Activated T-helper 1 cell treated with anti-CD3 and anti-CD28 coated beads, Interleukin-12 subunit alpha, Interleukin-12 subunit beta, Interleukin-2, Interleukin-4 antibody, amounts not matched to agents 30 ng/mL and 10 ng/mL and 1 ng/mL, durations not matched to agents 14 hours and 24 hours and 36 hours (primary cell): ENCODE results near the gene PDE2A. TPM values are rescaled to one million over a fixed set of nuclear protein-coding genes. Genes with fewer than 3 reads are reported as not detected.

Experiments
- DNase-seq: peaks from one replicate; pipeline ENCODE4 v3.0.0; 2021; ENCODE audit warnings: low spot score
- H3K27ac Mint-ChIP-seq: one replicate; pipeline ENCODE4 v1.8.0; 2021; ENCODE audit warnings: mild to moderate bottlenecking, mixed read lengths
- H3K27me3 Mint-ChIP-seq: one replicate; pipeline ENCODE4 v1.8.0; 2022; ENCODE audit warnings: mild to moderate bottlenecking, moderate library complexity, mixed read lengths; ENCODE audit not compliant: insufficient read depth
- H3K36me3 Mint-ChIP-seq: one replicate; pipeline ENCODE4 v1.8.0; 2021; ENCODE audit warnings: low read depth, mixed read lengths
- H3K4me1 Mint-ChIP-seq: one replicate; pipeline ENCODE4 v1.8.0; 2021; ENCODE audit warnings: low read depth, mixed read lengths
- H3K4me3 Mint-ChIP-seq: one replicate; pipeline ENCODE4 v1.8.0; 2021; ENCODE audit warnings: mild to moderate bottlenecking, moderate library complexity, mixed read lengths
- H3K9me3 Mint-ChIP-seq: one replicate; pipeline ENCODE4 v1.8.0; 2021; ENCODE audit warnings: mixed read lengths
- intact Hi-C: fragments of 100-400 bp; cut with micrococcal nuclease; formaldehyde crosslinking; loops from one replicate; pipeline ENCODE4 v1.15.1; 2024
- total RNA-seq: library from RNA; stranded (reverse); gene quantifications from 2 replicates; pipeline ENCODE4 v1.2.3, GENCODE V29; 2022

Gene PDE2A
- total RNA-seq, 1 donor from 2014 or later, result 0.57 TPM

- Mint-ChIP-seq H3K36me3 (no peaks in the 10 kb centered on the region), H3K4me3 (no peak overlapping the region), H3K4me1 (no peaks in the 10 kb centered on the region), H3K27me3 (peaks cover 35% of the 10 kb centered on the region), H3K27ac (no peak overlapping the region), H3K9me3 (no peaks in the 10 kb centered on the region)
- intact Hi-C loops, result no loop called here
- no peak for DNase-seq
These were observed 122.7 kb downstream of the PDE2A start for GRCh38 chr11:72551571-72551970.

DNA sequence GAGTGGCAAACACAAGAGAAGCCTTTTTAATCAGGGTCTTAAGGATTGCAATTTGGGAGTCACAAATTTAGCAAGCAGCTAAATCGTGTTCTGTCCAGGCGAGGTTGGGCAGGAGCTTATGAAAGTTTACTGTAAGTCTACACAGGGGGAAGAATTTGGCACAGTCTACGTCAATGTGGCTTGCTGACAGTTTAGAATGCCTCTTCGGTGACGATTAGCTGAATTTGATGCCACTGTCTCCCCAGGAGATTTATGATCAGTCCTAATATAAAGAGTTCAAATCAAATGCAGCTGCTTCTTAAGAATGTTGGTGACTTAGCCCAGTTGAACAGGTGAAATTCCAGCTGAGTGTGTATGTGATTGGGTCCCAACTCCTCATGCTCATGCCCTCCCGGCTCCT, 125.8 kb downstream of the PDE2A start:
- intact Hi-C loops, result no loop called here
- Mint-ChIP-seq H3K27ac (no peak overlapping the region), H3K36me3 (no peaks in the 10 kb centered on the region), H3K9me3 (no peaks in the 10 kb centered on the region), H3K4me1 (no peaks in the 10 kb centered on the region), H3K4me3 (no peak overlapping the region), H3K27me3 (peaks cover 30% of the 10 kb centered on the region)
- no peak for DNase-seq

- intact Hi-C loops, result no loop called here
- Mint-ChIP-seq H3K9me3 (no peaks in the 10 kb centered on the region), H3K4me1 (no peaks in the 10 kb centered on the region), H3K27me3 (peaks cover 27% of the 10 kb centered on the region), H3K27ac (no peak overlapping the region), H3K36me3 (no peaks in the 10 kb centered on the region), H3K4me3 (no peak overlapping the region)
- no peak for DNase-seq
These were observed 127.4 kb downstream of the PDE2A start for GRCh38 chr11:72546866-72547265.

GRCh38 chr11:72544589-72544988, 129.6 kb downstream of the PDE2A start:
- Mint-ChIP-seq H3K4me3 (no peak overlapping the region), H3K27ac (no peak overlapping the region), H3K9me3 (no peaks in the 10 kb centered on the region), H3K27me3 (peaks cover 43% of the 10 kb centered on the region), H3K36me3 (no peaks in the 10 kb centered on the region), H3K4me1 (no peaks in the 10 kb centered on the region)
- no peak for DNase-seq
- intact Hi-C loops, result no loop called here

GRCh38 chr11:72543849-72544542, 130.2 kb downstream of the PDE2A start:
- intact Hi-C loops, result no loop called here
- peaks cover 48% of the 10 kb centered on the region for H3K27me3 Mint-ChIP-seq
- no peaks in the 10 kb centered on the region for H3K4me1 Mint-ChIP-seq
- DNase-seq, result no peak
- no peaks in the 10 kb centered on the region for H3K36me3 Mint-ChIP-seq
- no peak overlapping the region for H3K27ac Mint-ChIP-seq
- H3K9me3 Mint-ChIP-seq, result no peaks in the 10 kb centered on the region
- no peak overlapping the region for H3K4me3 Mint-ChIP-seq

- intact Hi-C loops, result no loop called here
- H3K36me3 Mint-ChIP-seq, result no peaks in the 10 kb centered on the region
- H3K27ac Mint-ChIP-seq, result no peak overlapping the region
- H3K4me3 Mint-ChIP-seq, result no peak overlapping the region
- H3K27me3 Mint-ChIP-seq, result peaks cover 41% of the 10 kb centered on the region
- H3K4me1 Mint-ChIP-seq, result no peaks in the 10 kb centered on the region
- DNase-seq, result no peak
- no peaks in the 10 kb centered on the region for H3K9me3 Mint-ChIP-seq
These were observed 132.8 kb downstream of the PDE2A start for GRCh38 chr11:72541257-72541974.

DNA sequence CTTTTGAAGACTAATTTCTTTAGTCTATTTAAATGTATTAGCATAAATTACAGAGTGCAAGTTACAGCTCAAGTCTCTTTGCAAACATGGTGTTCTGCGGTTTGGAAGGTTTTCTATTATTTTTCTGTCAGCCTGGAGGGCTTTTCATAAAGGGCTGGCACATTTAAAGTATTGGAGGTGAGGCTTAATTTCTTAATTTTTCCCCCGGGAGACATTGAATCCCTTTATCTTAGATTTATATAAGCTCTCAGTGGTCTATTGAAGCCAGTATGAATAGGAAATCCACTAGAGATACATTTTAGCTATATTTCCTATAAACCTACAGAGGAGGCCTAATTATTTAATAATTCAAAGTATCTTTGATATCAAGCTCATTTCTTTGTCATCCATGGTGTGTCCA, 137.2 kb downstream of the PDE2A start:
- peaks cover 54% of the 10 kb centered on the region for H3K27me3 Mint-ChIP-seq
- DNase-seq, result no peak

GRCh38 chr11:72535194-72535547, 139.1 kb downstream of the PDE2A start:
- intact Hi-C loops, result no loop called here
- Mint-ChIP-seq H3K4me3 (no peak overlapping the region), H3K4me1 (no peaks in the 10 kb centered on the region), H3K27ac (no peak overlapping the region), H3K9me3 (no peaks in the 10 kb centered on the region), H3K27me3 (peaks cover 49% of the 10 kb centered on the region), H3K36me3 (no peaks in the 10 kb centered on the region)
- no peak for DNase-seq

More for the DNA sequence above, 137.2 kb downstream of the PDE2A start:
- H3K4me1 Mint-ChIP-seq, result no peaks in the 10 kb centered on the region
- H3K9me3 Mint-ChIP-seq, result no peaks in the 10 kb centered on the region
- H3K27ac Mint-ChIP-seq, result no peak overlapping the region
- intact Hi-C loops, result no loop called here
- no peak overlapping the region for H3K4me3 Mint-ChIP-seq
- H3K36me3 Mint-ChIP-seq, result no peaks in the 10 kb centered on the region

DNA sequence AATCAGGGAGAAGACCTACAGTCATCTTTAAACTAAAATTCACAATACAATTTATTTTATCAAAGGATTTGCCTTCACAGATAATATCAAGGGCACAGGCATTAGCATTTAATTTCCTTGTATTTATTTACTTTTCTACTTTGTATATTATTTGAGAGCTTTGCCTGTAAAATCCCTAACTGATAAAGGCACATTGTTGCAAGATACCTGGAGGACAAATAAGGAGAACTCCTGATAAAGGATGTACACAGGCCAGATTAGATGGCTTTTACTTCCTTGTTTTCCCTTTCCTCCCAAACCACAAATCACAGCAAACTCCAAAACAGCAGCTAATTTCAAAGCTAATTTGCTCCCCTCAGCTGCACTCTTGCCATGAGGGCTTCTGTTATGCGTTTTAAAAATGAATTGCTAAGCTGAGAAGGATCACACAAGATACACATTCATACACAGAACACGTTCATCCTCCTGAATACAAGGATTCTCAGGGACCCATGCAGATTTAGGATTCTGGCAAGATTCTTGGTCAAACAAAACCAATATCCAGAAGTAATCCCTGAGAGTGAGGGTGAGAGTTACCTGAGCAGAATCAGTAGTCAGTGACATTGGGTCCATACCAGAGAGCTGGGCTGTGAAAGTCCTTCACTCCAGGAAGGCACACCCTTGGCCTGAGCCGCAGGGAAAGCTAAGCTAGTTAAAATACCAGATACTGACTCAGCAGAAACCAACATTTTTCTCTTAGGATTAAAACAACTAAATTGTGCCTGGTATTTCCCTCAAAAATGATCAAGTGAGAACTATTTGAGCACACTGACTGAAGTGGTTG, 139.6 kb downstream of the PDE2A start:
- Mint-ChIP-seq H3K27ac (no peak overlapping the region), H3K4me1 (no peaks in the 10 kb centered on the region), H3K27me3 (peaks cover 45% of the 10 kb centered on the region), H3K4me3 (no peak overlapping the region), H3K36me3 (no peaks in the 10 kb centered on the region), H3K9me3 (no peaks in the 10 kb centered on the region)
- DNase-seq, result no peak
- intact Hi-C loops, result no loop called here

DNA sequence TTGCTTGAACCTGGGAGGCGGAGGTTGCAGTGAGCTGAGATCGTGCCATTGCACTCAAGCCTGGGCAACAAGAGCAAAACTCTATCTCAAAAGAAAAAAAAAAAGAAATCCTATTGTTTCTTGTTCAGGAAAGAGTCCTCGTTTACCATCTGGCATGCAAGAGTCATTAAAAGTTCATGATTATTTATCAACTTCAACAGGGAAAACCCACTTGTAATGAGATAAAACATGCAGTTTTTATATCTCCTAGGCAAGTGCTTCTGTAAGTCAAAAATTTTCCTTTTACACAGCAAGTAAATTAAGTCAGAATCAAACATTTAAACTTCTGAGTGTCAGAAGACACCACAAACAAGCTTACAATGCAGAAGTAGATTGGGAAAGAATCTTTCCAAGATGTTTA, 145.2 kb downstream of the PDE2A start:
- intact Hi-C loops, result no loop called here
- no peaks in the 10 kb centered on the region for H3K4me1 Mint-ChIP-seq

DNA sequence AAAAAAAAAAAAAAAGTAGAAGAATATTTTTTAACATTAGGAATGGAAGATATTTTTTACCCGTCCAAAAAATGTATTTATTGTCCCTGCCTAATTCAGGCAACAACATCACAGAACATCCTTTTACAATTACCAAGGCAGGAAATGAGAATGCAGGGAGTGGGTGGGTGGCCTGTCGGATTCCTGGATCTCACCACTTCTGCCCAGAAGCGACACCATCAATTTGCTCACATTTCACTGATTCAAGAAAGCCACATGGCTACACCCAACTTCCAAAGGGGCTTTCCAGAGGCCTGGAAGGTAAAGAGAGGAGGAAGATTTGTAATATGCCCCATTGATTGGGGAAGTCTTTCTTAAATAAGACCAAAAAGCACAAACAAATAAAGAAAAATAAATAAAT, 146.1 kb downstream of the PDE2A start:
- no peaks in the 10 kb centered on the region for H3K4me1 Mint-ChIP-seq
- no peak overlapping the region for H3K4me3 Mint-ChIP-seq
- H3K27ac Mint-ChIP-seq, result no peak overlapping the region
- peaks cover 27% of the 10 kb centered on the region for H3K27me3 Mint-ChIP-seq
- no peak for DNase-seq
- intact Hi-C loops, result no loop called here
- no peaks in the 10 kb centered on the region for H3K36me3 Mint-ChIP-seq
- H3K9me3 Mint-ChIP-seq, result no peaks in the 10 kb centered on the region

More for the DNA sequence above, 145.2 kb downstream of the PDE2A start:
- Mint-ChIP-seq H3K9me3 (no peaks in the 10 kb centered on the region), H3K27ac (no peak overlapping the region), H3K27me3 (peaks cover 28% of the 10 kb centered on the region), H3K36me3 (no peaks in the 10 kb centered on the region), H3K4me3 (no peak overlapping the region)
- no peak for DNase-seq
